ENCODE data around the gene EPHA10.

EPHA10 gene

GRCh38 chr1:37731312-37732019 lies 33.5 kb downstream of the EPHA10 start:
- TF ChIP-seq CTCF (conservative IDR thresholded peaks at IDR 0.05; ENCODE audit: low read depth, low read length) = no peak
- H3K4me3 ChIP-seq (ENCODE audit: low read length) = no peak overlapping the region
- DNase-seq (ENCODE audit: low read depth) = no peak

DNA sequence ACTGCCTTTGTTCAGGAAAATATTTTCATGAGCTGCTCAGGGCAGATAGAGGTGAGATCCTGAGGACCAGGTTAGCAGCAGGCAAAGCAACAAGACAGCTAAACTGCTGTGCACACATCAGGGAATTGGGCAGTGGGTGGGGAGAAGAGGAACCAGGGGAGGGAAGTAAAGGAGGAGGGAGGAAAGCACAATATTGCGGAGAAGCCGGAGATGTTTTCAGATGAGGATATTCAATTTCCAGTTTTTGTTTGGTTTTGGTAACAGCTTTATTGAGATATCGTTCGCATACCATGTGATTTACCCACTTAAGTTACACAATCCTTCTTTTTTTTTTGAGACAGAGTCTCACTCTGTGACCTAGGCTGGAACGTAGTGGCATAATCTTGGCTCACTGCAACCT lies 34.5 kb downstream of the EPHA10 start:
- DNase-seq (ENCODE audit: low read depth) = no peak
- no peak overlapping the region for H3K4me3 ChIP-seq (ENCODE audit: low read length)
- TF ChIP-seq CTCF (conservative IDR thresholded peaks at IDR 0.05; ENCODE audit: low read depth, low read length) = no peak

GRCh38 chr1:37728416-37728815 lies 36.5 kb downstream of the EPHA10 start:
- no peak for DNase-seq (ENCODE audit: low read depth)
- no peak overlapping the region for H3K4me3 ChIP-seq (ENCODE audit: low read length)
- no peak for TF ChIP-seq CTCF (conservative IDR thresholded peaks at IDR 0.05; ENCODE audit: low read depth, low read length)

DNA sequence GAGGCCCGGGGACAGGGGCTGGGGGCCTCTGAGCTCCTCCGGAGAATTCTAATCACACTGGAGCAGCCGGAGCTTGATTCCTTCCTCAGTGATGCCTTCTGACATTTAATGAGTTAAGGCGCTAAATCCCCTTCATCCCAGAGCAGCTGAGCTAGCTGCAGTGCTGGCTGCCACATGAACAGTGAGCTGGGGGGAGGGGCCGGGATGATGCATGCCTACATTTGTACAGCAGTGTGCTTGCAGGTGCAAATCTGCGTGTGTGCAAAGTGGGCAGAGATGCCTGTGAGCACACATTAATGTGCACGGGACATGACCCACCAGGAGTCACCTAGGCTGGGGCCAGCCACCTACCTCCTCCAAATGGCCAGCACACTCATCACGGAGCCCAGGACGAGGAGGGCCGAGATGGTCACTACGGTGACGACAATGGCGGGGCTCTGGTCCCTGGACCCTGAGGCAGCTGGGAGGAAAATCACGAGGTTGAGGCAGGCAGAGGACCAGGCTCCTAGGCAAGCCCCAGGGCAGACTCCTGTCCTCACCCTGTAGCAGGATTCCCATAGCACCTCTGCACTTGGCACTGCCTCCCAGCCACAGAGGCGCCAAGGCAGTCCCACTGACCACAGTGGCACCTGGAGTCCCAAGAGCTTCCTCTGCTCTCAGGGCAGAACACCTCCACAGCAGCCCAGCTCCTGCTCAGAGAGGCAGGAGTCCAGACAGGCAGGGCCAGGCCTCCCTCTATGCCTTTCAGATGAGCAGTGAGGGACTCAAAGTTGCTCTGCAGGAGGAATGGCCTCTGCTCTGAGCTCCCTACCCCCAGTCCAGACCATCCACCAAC lies 38.0 kb downstream of the EPHA10 start:
- DNase-seq (ENCODE audit: low read depth) = peak; percentile 31
- no peak overlapping the region for H3K4me3 ChIP-seq (ENCODE audit: low read length)
- no peak for TF ChIP-seq CTCF (conservative IDR thresholded peaks at IDR 0.05; ENCODE audit: low read depth, low read length)

DNA sequence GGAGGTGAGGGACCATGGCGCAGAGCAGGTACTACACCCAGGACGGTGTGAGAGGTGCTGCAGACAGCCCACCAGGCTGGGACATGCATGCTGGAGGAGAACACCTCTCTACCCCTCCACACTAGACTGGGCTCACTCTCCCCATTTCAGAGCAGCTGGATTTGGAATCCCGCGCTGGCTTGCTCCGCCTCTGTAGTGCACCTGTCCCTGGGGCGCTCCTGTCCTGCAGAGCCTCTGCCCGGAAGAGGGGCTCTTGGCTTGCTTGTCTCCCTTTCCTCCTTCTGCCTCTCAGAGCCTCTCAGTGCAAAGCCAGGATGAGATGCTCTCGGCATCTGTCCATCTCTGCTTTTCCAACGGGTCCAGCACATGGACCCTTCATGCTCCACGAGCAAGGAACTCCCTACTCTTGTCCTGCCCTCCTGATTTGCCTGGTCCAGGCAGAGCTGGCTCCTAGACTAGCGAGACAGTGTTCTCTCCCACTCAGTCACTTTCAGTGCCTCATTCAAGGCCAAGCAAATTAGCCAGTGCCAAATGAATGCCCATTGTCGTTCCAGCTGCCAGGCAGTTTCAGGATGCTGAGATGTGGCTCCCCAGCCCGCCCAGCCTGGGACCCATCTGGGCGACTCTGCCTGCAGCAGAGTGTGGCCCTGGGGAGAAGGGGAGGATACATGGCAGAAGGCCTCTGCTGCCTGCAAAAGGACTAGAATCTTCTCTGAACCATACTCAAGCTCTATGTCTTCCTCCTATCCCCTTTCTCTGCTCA lies 38.9 kb downstream of the EPHA10 start:
- TF ChIP-seq CTCF (conservative IDR thresholded peaks at IDR 0.05; ENCODE audit: low read depth, low read length) = no peak
- H3K4me3 ChIP-seq (ENCODE audit: low read length) = no peak overlapping the region
- DNase-seq (ENCODE audit: low read depth) = no peak

DNA sequence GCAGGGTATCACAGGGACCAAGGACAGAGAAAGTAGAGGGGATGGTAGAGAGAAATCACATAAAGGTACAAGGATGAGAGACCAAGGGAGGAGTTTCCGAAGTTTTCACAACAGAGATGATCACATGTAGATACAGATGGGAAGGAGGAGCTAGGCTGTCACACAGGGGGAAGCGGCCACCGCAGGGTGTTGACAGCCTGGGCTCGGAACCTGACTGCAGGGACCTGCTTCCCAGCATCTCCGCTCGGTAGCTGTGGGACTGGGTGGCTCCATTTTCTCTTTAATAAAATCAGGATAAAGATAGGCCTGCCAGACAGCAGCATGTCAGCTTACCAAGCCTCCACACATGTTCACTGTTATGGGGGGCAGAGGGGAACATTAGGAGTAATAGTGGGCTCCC lies 40.3 kb downstream of the EPHA10 start:
- no peak overlapping the region for H3K4me3 ChIP-seq (ENCODE audit: low read length)
- DNase-seq (ENCODE audit: low read depth) = no peak
- no peak for TF ChIP-seq CTCF (conservative IDR thresholded peaks at IDR 0.05; ENCODE audit: low read depth, low read length)
